HL-60/S4 treated with phorbol 12-myristate 13-acetate at 8.2 ng/mL for 4 days and 3 days (cell line): ENCODE data around the gene HS6ST1.

ENCODE experiments used
- in situ Hi-C: fragments of 300-500 bp; cut with MboI; formaldehyde crosslinking; loops from 2 replicates; pipeline ENCODE4 v1.15.0; 2022; ENCODE audit warnings: low sequenced_read_pairs

The HS6ST1 gene

GRCh38 chr2:128284037-128284441 is 34.6 kb downstream of the HS6ST1 start:
- in situ Hi-C loops = no loop called here

- in situ Hi-C loops = no loop called here
Measured at GRCh38 chr2:128282976-128283810, 35.5 kb downstream of the HS6ST1 start.

GRCh38 chr2:128282246-128282975 is 36.3 kb downstream of the HS6ST1 start:
- in situ Hi-C loops = no loop called here

- in situ Hi-C loops = no loop called here
Measured at GRCh38 chr2:128281852-128282245, 36.8 kb downstream of the HS6ST1 start.

GRCh38 chr2:128280901-128281321 is 37.8 kb downstream of the HS6ST1 start:
- in situ Hi-C loops = no loop called here

- in situ Hi-C loops = no loop called here
Measured at GRCh38 chr2:128280158-128280871, 38.4 kb downstream of the HS6ST1 start.

GRCh38 chr2:128279786-128280157 is 38.9 kb downstream of the HS6ST1 start:
- in situ Hi-C loops = no loop called here

- in situ Hi-C loops = no loop called here
Measured at GRCh38 chr2:128279009-128279408, 39.7 kb downstream of the HS6ST1 start.

GRCh38 chr2:128277961-128278681 is 40.5 kb downstream of the HS6ST1 start:
- in situ Hi-C loops = no loop called here

GRCh38 chr2:128276878-128277675 is 41.6 kb downstream of the HS6ST1 start:
- in situ Hi-C loops = no loop called here

GRCh38 chr2:128275498-128276045 is 43.1 kb downstream of the HS6ST1 start:
- in situ Hi-C loops = no loop called here

GRCh38 chr2:128274218-128274617 is 44.5 kb downstream of the HS6ST1 start:
- in situ Hi-C loops = no loop called here

GRCh38 chr2:128273469-128274081 is 45.1 kb downstream of the HS6ST1 start:
- in situ Hi-C loops = no loop called here

- in situ Hi-C loops = no loop called here
Measured at GRCh38 chr2:128272601-128273468, 45.8 kb downstream of the HS6ST1 start.

GRCh38 chr2:128271911-128272600 is 46.6 kb downstream of the HS6ST1 start:
- in situ Hi-C loops = no loop called here

GRCh38 chr2:128271597-128271910 is 47.1 kb downstream of the HS6ST1 start:
- in situ Hi-C loops = no loop called here

GRCh38 chr2:128270672-128271596 is 47.7 kb downstream of the HS6ST1 start:
- in situ Hi-C loops = no loop called here
